ENCODE results near the gene RFX1.

DNA sequence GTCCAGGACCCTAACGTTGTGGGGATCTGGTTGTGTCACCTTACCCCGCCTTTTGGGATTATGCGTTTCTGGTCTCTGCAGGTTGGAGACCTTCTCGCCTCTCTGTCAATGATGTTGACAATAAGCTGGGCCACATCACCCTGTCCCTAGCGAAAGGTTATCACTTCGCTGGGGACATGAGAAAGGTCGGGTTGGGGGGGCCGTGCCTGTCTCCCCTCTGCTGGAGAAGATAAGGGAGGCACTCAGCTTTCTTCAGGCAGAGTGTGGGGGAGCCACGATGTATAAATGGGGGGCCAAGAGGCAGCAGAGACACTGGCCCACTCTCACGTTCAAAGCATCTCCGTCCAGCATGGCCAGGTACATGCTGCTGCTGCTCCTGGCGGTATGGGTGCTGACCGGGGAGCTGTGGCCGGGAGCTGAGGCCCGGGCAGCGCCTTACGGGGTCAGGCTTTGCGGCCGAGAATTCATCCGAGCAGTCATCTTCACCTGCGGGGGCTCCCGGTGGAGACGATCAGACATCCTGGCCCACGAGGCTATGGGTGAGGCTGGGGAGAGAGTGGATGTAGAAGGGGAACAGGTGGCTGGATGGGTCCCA lies 21.8 kb upstream of the RFX1 start, which contains the start of gene RLN3:
- TF ChIP-seq, protein P1, sequence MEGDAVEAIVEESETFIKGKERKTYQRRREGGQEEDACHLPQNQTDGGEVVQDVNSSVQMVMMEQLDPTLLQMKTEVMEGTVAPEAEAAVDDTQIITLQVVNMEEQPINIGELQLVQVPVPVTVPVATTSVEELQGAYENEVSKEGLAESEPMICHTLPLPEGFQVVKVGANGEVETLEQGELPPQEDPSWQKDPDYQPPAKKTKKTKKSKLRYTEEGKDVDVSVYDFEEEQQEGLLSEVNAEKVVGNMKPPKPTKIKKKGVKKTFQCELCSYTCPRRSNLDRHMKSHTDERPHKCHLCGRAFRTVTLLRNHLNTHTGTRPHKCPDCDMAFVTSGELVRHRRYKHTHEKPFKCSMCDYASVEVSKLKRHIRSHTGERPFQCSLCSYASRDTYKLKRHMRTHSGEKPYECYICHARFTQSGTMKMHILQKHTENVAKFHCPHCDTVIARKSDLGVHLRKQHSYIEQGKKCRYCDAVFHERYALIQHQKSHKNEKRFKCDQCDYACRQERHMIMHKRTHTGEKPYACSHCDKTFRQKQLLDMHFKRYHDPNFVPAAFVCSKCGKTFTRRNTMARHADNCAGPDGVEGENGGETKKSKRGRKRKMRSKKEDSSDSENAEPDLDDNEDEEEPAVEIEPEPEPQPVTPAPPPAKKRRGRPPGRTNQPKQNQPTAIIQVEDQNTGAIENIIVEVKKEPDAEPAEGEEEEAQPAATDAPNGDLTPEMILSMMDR (IDR thresholded peaks at IDR 0.05; ENCODE audit: low read depth, low read length, poor library complexity, severe bottlenecking): no peak
- no peak for TF ChIP-seq EZH2phosphoT487 (IDR thresholded peaks at IDR 0.05; ENCODE audit: borderline replicate concordance, low read length)

All from DOHH2 (cell line).